Right kidney (tissue), 1 donor: ENCODE results near the gene FGD6.
"Not testable (repeated sequence)": the region's sequence is repeated elsewhere in the genome, so short reads cannot be mapped to it uniquely, and the experiment has no call there.

Source experiments
- DNase-seq: peaks from one replicate; pipeline ENCODE4 v3.0.0-alpha.2; 2016

The FGD6 gene

DNA sequence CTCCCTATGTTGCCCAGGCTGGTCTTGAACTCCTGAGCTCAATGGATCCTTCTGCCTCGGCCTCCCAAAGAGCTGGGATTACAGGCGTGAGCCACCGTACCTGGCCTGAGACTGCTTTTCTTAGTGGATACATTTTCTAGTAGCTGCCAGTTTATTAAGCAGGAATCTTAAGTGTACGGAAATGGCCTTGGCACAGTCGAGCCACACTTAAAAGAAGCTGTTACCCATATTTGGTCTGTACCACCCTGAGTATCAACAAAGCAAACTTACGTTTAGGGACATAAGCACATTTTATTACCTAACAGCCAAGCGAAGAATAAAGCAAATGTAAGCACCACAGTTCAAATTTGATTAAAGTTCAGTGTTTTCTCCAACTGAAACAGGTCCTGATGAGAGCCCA, 93.2 kb downstream of the FGD6 start:
- DNase-seq, result no peak

DNA sequence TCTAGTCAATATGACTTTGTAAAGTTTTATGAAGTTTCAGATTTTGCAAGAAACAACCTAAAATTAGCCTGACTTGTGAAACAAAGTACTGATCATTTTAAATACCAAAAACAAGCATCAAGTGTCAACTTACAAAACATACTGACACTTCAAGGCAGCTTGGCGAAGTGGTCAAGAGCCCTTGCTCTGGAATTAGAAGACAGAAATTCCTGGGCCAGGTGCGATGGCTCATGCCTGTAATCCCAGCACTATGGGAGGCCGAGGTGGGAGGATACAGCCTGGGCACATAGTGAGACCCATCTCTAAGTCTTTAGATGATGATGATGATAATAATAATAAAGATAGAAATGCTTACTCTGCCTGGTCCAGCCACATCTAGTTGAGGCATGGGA, 98.5 kb downstream of the FGD6 start:
- no peak for DNase-seq

DNA sequence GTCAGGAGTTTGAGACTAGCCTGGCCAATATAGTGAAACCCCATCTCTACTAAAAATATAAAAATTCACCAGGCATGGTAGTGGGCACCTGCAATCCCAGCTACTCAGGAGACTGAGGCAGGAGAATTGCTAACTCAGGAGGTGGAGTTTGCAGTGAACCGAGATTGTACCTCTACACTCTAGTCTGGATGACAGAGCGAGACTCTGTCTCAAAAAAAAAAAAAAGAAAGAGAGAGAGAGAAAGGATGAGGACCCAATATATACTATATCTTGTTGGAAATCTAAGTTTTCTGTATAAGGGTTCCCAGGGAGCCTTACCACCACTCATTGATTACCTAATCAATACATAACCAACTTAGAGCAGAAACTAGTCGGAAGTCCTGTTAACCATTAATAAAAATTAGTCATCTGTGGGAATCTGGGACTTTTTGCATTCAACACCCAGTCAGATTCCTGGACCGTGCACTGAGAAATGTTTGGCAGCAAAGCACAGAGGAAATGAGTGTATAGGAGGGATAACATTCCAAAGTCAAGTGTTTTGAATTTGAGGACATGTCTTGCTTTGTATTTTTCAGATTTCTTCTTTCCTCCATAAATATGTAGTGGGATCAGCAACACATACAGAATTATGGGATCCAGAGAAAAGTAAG, 99.0 kb downstream of the FGD6 start:
- no peak for DNase-seq

DNA sequence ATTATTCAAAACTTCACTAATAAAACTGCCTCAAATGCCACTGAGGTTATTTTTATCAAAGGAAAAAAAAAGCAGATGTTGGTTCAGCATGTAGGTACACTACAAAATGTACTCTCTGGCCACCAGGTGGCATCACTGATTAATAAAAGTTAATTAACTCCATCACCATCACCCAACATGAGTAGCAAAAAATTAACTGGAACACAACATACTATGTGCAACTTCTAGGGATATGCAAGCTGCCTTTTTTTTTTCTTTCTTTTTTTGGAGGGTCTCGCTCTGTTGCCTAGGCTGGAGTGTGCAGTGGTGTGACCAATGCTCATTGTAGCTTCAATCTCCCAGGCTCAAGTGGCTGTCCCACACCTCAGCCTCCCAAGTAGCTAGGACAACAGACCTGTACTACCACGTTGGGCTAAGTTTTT, 100.1 kb downstream of the FGD6 start:
- peak; percentile 51 for DNase-seq

DNA sequence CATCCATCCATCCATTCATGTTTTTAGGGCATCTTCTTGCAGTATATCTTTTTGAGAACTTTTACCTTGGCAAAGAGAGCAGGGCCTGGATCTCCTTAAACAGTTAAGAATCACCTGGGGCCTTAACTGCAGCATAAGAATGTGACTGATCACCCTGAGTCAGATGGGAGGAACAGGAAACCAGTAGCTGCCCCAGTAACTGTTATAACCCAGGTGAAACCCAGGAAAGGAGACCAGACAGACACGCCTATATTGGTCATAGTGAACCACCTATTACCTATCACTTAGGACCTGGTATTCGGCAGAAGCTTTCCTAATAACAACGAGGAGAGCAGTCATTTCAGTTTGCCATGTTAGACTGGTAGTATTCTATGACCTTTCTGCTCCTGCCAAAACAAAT, 100.5 kb downstream of the FGD6 start:
- no peak for DNase-seq

DNA sequence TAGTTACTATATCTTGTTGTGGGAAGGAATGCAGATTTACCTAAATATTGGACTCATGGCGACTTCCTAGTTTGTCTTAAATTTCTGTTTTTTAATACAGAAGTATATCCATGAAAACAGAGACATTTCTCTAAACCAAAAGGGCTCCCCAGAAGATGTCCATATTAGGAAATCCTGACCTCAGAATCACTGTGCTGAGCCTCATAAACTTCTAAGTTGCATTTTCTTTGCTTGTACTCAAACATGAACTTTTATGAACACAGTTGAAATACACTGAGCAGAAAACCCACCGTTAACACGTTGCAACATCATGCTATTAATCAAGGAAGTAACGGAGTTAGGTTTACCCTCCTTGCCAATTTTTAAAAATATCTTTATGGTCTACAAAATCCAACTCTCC, 100.9 kb downstream of the FGD6 start:
- no peak for DNase-seq

DNA sequence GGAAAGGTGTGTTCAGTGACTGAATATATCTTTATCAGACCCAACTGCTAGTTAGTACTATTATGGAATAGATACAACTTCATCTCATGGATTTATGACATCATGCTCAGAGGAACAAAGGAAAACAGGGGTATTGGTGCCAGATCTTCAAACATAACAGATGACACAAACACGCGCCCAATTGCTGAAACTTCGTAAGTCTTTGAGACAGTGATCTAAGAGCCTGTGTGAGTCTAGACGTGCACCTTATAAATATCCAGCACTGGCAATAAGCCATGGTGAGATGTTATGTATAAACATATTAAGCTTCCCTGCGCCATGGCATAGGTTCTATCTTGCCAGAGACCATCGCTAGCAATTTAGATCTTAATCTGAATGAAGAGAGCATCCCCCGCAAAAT, 101.6 kb downstream of the FGD6 start:
- DNase-seq, result no peak

DNA sequence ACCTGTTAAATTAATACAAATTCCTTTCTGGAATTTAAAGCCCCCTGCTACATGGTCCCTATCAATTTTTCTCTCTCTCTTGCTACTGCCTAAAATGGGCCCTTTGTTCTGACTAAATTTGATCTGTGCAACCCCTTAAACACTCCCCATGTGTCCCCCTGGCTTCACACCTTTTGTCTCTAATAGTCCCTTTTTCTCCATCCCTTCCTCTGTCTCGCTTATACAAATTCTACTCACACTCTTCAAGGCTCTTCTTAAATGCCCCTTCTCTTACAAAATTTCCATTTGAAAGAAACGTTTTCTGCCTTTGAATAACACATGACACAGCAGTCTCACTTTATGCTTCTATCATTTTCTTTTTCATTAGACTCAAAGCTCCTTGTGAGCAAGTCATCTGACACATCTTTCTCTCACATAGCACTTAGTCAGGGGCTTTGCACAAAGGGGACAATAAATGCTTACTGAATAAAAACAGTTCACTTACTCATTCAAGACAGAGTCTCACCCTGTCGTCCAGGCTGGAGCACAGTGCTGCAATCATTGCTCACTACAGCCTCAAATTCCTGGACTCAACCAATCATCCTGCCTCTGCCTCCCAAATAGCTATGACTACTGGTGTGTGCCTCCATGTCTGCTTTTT, 102.4 kb downstream of the FGD6 start:
- DNase-seq, result no peak

DNA sequence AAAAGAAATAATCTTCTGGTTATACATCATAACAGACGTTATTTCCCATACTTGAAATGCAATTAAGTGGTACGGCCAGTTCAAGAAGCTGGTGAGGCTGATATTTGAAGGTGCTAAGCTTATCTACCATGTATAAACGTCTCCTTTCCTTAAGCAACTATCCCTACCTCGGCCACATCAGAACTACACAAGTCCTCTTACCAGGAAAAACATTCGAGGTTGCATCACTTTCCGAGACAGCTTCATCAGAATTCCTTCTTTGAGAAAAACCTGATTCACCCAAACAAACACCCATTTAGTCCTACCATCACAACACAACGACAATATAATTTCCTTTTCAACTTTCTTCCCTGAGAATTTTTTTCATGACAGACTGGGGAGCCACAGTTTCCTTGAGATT, 109.9 kb downstream of the FGD6 start:
- DNase-seq, result no peak

DNA sequence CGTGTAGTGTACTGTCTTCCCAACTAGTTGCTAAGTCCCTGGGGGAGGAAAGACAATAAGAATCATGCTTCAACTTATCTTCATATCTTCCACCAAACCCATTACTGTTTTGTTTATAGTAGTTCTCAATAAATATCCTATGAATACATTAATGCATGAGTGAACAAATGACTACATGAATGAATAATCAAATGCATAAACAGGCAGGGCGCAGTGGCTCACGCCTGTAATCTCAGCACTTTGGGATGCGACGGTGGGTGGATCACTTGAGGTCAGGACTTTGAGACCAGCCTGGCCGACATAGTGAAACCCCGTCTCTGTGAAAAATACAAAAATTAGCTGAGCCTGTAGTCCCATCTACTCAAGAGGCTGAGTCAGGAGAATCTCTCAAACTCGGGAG, 111.7 kb downstream of the FGD6 start:
- DNase-seq, result no peak

DNA sequence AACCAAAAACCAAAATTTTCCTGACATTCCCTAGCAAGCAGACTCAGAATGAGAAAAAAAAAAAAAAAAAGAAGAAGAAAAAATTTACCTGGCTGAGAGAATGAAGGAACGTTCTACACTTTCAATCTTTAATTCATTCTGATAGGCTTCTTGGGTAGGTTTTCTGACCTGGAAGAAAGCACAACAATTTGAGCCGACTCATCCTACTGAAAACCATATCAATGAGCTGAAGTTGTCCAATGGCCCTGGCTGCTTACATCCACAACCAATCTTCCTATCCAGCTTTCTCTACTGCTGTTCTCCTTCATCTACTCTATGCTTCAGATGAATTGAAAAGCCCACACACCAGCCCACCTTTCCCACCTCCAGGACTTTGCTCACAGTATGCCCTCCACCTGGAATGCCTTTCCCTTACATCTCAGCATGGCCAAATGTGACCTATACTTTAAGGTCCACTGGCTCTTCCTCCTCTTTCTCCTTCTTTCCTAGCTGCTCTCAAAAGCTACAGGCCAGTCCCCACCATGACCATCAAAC, 112.3 kb downstream of the FGD6 start:
- no peak for DNase-seq

DNA sequence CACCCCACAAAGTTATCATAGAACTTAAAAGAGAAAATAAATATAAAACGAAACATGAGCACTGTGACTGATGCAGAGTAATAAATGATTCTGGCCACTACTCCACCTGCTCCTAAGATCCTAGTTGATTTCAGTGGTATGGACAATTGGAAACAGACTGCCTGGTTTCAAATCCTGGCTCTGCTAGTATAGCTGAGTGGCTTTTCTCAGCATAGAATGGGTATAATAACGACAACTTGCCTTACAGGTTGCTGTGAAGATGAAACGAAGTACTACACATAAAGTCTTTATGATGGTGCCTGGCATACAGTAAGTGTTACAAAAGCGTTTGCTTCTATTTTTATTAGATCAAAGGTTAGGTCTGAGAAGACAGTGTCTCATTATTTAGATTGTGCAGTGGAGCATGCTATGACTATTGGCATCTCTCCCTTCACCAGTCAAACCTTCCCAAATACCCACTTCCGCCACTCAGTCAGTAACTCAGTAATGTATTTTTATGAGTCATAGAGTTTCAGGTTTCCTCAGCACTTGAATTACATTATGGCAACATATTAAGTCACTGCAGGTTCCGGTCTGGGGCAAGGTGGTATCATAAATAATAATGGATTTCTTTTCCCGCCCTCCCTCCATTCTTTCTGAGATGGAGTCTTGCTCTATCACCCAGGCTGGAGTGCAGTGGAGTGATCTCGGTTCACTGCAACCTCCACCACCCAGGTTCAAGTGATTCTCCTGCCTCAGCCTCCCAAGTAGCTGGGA, 114.2 kb downstream of the FGD6 start:
- no peak for DNase-seq

DNA sequence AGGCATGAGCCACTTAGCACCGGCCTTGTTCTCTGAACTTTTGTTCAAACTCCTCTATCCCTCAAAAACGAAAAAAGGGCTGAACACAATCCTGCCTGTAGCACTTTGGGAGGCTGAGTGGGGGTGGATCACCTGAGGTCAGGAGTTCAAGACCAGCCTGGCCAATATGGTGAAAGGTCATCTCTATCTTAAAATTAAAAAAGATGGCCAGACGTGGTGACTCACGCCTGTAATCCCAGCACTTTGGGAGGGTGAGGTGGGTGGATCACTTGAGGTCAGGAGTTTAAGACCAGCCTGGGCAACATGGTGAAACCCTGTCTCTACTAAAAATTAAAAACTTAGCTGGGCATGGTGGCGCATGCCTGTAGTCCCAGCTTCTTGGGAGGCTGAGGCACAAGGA, 115.3 kb downstream of the FGD6 start:
- not testable (repeated sequence) for DNase-seq

DNA sequence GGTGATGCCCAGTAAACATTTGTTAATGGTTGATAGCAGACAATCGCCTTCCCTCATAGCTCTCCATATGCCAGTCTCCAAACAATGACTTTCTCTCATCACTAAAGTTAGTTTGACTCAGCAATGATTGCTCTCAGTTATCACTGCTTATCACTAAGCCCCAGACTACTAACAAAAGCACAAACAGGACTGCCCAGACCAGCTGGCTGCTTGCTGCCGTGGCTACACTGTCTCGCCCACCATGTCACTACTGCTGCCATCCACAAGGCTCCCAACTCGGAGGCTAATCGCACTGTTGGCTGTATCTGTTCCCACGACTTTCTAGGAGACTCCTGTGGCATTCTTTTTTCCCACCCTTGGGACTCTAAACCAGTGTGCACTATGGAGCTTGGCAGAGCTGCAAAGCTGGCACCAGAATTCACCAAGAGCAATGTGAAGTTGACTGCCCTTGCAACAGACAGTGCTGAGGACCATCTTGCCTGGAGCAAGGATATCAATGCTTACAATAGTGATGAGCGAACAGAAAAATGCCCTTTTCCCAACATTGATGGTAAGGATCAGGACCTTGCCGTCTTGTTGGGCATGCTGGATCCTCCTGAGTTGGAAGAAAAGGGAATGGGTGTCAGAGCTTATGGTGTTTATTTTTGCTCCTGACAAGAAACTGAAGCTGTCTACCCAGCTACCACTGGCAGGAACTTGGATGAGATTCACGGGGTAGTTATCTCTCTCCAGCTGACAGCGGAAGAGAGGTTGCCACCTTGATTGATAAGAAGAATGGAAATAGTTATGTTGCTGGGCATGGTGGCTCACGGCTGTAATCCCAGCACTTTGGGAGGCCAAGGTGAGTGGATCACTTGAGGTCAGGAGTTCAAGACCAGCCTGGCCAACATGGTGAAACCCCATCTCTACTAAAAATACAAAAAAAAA, 116.7 kb downstream of the FGD6 start:
- DNase-seq, result no peak

DNA sequence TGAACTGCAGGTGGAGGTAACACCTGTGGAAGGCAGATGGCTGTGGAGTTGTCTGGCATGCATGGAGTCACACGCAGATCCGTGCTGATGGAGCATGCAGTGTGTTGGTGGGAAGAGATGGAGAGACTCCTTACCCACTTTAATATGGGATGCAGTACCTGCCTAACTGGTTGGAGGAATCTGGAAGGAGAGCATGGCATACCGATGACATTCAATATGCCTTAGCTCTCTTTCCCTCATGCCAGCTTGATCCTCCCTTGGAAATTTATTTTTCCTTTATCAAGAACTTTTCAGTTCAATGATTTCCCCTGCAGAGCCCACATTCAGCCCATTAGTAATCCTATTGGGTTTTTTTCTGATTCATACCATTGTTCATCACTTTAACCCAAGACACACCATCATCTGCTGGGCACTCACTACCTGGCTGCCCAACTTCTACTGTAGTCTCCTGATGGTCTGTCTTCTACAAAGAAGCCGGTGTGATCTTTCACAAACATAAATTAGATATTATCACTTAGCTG, 117.9 kb downstream of the FGD6 start:
- DNase-seq, result no peak

DNA sequence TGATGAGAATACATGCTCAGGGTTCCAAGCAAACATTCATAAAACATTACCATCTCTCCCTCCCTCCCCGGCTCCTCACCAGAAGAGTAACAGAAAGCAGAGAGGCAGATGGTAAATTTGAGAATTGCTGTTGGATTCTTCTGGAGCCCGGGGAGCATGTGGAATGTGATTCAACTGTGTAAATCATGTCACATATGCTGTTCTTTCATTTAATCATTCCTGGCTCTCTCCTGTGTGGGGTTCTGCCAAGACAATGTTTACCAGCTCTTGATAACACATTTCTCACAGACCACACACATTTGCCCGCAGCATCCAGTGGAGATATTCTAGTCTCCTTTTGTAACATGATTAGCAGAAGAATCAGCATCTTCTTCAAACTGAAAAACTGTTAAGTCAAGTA, 120.4 kb downstream of the FGD6 start:
- DNase-seq, result peak; percentile 18

DNA sequence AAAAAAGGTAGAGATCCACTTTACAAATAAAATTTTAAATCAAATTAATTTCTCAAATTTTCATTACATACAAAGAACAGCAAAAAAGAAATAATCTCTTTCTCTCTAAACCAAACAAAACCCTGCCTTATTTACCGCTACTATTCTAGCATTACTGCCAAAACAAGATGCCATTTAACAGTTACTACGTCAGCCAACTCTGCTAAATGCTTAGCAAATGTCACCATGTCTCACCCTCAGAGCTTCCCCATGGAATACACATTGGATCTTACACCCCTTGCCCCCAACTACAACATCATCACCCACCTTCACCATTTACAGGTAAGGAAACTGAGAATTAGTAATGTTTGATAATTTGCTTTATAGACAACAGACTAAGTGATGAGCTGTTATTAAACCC, 120.9 kb downstream of the FGD6 start:
- no peak for DNase-seq

DNA sequence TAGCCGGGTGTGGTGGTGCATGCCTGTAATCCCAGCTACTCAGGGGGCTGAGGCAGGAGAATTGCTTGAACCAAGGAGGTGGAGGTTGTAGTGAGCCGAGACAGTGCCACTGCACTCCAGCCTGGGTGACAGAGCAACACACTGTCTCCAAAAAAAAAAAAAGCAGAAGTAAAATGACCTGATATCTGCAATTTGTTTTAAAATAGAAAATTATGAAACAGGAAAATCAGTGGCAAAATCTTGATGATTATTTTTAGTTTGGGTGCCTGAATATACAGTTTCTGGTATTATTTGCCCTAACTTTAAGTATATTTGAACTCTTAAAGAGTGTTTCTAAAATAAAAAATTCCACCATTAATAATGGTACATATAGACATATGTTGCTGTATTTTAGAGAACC, 121.4 kb downstream of the FGD6 start:
- not testable (repeated sequence) for DNase-seq

DNA sequence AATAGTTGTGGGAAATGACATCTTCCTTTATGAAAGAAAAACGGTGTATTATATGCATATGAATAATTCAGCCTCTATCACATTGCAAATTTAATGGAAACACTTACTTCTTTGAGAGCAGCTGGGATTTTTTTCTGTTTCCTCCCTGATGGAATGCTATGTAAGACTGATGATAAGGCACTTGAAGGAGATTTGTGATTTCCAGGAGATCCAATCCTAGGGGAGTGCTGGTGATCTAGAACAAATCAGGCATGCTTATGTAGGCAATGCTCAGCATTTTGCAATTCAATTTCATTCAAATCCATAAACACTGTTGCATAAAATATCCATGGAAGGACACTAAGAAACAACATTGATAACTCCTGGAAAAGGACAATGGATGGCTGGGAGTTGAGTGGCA, 127.8 kb downstream of the FGD6 start:
- DNase-seq, result no peak

DNA sequence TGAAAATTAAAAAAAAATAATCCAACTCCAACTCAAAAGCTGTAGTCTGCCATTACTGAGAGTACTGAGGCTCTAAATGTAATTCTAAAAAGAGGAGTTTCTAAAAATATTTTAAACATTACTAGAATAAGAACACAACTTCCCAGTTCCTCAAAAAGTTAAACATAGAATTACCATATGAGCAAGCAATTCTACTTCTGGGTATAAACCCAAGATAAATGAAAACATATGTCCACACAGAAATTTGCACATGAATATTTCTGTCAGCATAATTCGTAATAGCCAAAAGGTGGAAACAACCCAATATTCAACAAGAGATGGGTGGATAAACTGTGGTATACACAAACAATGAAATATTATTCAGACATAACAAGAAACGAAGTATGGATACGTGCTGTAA, 128.9 kb downstream of the FGD6 start:
- DNase-seq, result no peak

DNA sequence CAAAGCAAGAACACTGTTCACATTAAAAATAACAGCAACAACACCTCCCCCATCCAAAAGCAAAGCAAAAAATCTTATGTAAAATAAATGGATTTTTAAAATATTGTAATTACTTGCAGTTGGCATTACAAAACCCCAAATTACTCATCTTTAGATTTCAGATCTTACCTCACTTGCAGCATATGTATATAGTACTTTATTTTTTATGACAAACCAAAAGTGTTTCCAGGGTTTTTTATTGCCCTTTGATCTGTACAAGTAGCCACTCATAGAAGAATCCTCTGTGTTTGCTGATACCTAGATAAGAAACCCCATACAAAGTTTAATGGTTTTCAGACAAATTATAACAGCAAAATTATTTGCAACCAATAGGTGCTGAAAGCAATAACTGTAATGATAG, 131.7 kb downstream of the FGD6 start:
- DNase-seq, result no peak

DNA sequence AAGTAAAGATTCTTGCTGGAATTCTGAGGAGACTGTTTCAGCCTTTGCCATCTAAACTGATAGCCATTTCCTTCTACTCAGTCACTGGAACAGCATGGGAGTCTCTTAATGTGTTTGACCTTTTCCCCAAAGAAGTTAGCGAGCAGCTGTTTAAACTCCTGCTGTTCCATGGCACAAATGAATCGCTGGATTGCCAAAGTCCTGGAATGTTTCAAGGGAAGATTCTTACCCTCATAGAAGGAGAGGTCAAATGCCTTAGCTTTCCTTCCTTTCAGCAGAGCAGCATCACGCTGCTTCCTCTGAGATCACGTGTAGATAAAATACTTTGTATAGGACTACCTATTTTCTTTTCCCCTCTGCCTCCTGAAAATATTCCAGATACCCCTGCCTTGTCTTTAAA, 133.3 kb downstream of the FGD6 start:
- peak; percentile 33 for DNase-seq
